Stimulated activated CD8-positive, alpha-beta memory T cell treated with anti-CD3 and anti-CD28 coated beads, Interleukin-12 subunit alpha, Interleukin-12 subunit beta, amount 100 ng/mL, for 24 hours (primary cell): Measurements from ENCODE around the gene B4GALT5.

Experiments used
- DNase-seq: peaks from one replicate; pipeline ENCODE4 v3.0.0-alpha.2; 2020; ENCODE audit errors: extremely low read depth

B4GALT5 gene

GRCh38 chr20:49607568-49607967 lies 106.1 kb downstream of the B4GALT5 start:
- no peak for DNase-seq

- DNase-seq: no peak
Measured at GRCh38 chr20:49603209-49603627, 110.5 kb downstream of the B4GALT5 start.

- no peak for DNase-seq
Measured at GRCh38 chr20:49602345-49603208, 111.1 kb downstream of the B4GALT5 start.

GRCh38 chr20:49601153-49601924 lies 112.3 kb downstream of the B4GALT5 start:
- DNase-seq: no peak

- no peak for DNase-seq
Measured at GRCh38 chr20:49599746-49600113, 113.9 kb downstream of the B4GALT5 start.

- no peak for DNase-seq
Measured at GRCh38 chr20:49597825-49598395, 115.8 kb downstream of the B4GALT5 start.

GRCh38 chr20:49595811-49596561 lies 117.7 kb downstream of the B4GALT5 start:
- peak; percentile 58 for DNase-seq

- no peak for DNase-seq
Measured at GRCh38 chr20:49595346-49595745, 118.3 kb downstream of the B4GALT5 start.

- DNase-seq: no peak
Measured at GRCh38 chr20:49594931-49595315, 118.8 kb downstream of the B4GALT5 start.

- DNase-seq: peak; percentile 41
Measured at GRCh38 chr20:49594143-49594930, 119.3 kb downstream of the B4GALT5 start.

GRCh38 chr20:49593466-49594142 lies 120.1 kb downstream of the B4GALT5 start:
- DNase-seq: no peak

- DNase-seq: no peak
Measured at GRCh38 chr20:49592120-49592519, 121.6 kb downstream of the B4GALT5 start.

- DNase-seq: no peak
Measured at GRCh38 chr20:49591217-49591865, 122.3 kb downstream of the B4GALT5 start.

- no peak for DNase-seq
Measured at GRCh38 chr20:49590163-49591017, 123.3 kb downstream of the B4GALT5 start.

GRCh38 chr20:49589747-49590146 lies 123.9 kb downstream of the B4GALT5 start:
- no peak for DNase-seq

GRCh38 chr20:49587111-49587570 lies 126.5 kb downstream of the B4GALT5 start:
- DNase-seq: no peak

GRCh38 chr20:49585585-49586245 lies 128.0 kb downstream of the B4GALT5 start:
- no peak for DNase-seq
